GM19438 (cell line): ENCODE results near the gene TMEM164.

Experiments
- ATAC-seq: cut with Tn5 transposase; IDR thresholded peaks from one replicate; pipeline ENCODE4 v1.9.1; 2021; ENCODE audit warnings: low read depth; ENCODE audit not compliant: unreplicated experiment

Gene TMEM164

DNA sequence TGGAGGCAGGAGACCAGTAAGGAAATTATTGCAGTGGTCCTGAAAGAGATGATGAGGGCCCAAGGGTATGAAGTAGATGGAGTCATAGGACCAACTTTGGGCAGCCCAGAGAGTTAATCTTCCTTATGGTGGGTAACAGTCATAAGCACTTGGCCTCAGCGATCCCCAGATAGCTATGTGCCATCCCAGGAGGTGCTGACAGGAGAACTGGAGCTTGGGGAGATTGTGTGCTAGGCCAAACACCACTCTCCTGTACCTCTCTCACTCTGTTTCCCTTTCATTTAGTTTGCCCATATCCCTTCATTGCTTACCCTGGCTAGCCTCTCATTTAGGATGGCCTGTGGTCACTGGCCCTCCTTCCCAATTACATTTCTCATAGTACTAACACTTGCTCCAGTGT, 60.0 kb downstream of the TMEM164 start:
- no peak for ATAC-seq

DNA sequence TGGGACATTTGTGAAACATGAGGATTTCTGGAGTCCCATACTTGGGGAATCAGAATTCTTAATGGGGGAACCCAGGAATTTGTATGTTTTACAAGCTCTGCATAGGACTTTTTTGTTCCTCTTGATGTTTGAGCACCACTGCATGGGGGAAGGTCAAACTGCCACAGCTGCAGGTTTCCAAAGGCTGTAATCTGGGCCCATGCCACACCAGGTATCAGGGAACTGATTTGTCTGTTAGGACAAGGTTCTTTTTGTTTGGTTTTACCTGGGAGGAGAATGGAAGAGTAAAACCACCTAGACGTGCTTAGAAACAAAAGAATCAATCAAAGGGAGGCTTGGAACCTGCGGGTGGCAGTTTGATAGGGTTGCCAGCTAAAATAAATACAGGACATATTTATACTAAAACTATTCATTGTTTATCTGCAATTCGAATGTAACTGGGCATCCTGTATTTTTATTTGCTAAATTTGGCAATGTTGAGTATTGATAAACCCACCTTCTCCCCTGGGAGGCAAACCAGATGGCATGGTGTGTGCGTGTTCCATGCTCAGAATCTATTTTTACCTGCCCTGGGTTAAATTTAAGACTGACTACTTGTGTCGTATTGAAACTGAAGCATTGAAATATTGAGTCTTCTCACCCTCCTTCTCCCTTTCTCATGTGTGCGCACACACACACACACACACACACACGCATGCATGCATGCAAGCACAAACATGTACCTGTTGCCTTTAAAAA, 63.7 kb downstream of the TMEM164 start:
- ATAC-seq: no peak

DNA sequence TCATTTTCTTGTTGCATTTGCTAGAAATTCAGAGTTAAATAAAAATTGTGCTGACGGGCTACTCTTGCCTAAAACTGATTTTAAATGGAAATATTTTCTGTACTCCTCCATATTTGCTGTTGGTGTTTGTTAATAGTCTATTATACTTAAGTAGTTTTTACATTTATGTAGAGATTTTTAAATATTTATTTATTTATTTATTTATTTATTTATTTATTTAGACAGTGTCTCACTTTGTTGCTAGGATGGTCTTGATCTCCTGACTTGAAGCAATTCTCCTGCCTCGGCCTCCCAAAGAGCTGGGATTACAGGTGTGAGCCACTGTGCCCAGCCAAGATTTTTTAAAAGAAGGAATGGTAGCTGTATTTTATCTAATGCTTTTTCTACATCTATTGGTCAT, 68.1 kb downstream of the TMEM164 start:
- ATAC-seq: no peak

DNA sequence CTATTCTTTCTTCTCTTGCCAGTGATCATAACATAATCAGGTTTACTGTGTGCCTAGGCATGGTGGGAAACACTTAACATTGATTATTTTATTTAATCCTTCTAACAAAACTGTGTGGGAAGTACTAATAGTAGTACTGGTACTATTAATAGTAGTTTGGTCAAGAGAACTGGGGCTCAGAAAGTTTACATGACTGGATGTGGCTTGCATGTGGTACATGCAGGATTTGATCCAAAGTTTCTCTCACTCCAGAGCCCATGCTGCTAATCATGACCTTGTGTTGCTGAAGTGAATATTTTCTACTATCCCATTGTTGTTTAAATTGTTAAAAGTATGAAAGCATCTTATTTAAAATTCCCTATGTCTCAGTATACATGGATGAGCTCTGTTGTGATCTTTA, 78.4 kb downstream of the TMEM164 start:
- ATAC-seq: no peak

DNA sequence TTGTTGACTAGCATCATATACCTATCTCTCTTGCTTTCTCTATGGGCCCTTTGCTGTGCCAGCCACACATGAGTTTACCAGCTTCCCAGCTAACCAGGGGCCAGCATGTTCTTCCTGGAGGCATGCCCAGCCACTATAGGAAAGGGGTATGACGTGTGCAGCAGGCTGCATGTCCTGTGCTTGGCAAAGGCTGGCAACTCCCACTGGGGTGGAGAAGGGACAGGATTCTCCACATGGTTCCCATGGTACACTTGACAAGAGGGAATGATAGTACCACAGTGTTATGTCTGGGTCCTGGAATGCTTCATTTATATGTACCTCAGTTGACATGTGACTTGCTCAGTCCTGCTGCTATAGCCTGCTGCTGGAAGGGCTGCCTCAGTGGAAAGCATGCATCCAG, 78.8 kb downstream of the TMEM164 start:
- ATAC-seq: no peak

DNA sequence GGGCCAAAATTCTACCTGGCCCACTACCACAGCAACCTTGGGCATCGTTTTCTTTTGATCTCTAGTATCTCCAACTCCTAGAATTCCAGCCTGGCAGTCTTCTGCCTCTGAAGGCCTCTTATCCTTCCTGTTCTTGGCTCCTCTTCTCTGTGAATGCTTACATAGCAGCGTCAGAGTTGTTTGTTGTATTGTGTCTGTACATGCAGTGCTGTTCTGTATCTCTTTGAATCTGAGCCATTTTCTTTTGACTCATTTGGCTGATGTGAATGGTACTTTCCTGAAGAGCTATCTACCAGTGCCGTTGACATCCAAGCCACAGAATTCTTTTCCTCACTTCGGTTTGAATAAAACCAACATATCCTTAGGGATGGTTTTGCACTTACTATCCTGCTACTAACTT, 79.2 kb downstream of the TMEM164 start:
- ATAC-seq: no peak

DNA sequence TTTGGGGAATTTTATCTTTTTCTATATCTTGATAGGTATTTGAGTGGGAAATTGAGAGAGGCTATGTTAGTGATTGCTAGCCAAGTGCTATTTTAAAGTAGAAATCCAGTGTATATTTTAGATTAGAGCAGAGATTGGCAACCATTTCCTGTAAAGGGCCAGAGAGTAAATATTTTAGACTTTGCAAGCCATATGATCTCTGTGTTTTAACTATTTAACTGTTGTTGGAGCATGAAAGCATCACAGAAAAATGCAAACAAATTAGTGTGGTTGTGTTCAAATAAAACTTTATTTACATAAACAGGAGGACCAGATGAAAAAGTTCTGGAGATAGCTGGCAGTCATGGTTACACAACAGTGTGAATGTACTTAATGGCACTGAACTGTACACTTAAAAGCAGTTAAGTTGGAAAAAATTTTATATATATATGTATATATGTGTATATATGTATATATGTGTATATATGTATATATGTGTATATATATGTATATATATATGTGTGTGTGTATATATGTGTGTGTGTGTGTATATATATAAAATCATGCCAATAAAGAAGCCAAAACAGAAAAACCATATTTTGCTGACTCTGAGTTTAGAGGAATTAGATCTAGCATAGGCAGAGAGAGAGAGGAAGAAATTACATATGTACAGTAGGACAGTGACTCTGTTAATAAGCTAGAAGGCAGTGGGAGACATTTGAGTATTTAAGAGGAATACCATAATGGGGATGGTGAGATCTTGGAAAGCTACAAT, 83.4 kb downstream of the TMEM164 start:
- ATAC-seq: no peak

DNA sequence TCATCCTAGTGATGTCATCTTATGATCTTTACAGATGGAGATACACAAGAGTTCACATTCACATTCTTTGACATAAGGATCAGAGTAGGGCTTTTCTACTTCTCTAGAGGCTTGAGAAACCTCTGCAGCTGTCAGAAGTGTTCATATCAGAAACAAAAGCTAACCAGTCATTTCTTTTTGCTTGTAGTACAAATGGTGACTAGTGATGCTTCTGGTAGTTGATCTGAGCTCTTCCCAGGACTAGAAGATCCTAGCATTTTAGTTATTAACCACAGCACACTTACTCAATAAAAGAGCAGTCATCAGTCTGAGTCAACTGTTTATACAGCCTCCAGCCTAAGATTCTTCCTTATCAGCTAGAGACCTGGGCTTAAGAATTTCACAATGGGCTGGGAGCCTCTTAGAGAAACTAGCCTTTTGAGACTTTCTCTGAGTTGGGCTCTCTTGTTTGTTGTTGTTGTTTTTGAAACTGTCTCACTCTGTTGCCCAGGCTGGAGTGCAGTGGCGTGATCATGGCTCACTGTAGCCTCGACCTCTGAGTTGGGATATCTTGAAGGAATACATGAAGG, 84.1 kb downstream of the TMEM164 start:
- ATAC-seq: no peak

DNA sequence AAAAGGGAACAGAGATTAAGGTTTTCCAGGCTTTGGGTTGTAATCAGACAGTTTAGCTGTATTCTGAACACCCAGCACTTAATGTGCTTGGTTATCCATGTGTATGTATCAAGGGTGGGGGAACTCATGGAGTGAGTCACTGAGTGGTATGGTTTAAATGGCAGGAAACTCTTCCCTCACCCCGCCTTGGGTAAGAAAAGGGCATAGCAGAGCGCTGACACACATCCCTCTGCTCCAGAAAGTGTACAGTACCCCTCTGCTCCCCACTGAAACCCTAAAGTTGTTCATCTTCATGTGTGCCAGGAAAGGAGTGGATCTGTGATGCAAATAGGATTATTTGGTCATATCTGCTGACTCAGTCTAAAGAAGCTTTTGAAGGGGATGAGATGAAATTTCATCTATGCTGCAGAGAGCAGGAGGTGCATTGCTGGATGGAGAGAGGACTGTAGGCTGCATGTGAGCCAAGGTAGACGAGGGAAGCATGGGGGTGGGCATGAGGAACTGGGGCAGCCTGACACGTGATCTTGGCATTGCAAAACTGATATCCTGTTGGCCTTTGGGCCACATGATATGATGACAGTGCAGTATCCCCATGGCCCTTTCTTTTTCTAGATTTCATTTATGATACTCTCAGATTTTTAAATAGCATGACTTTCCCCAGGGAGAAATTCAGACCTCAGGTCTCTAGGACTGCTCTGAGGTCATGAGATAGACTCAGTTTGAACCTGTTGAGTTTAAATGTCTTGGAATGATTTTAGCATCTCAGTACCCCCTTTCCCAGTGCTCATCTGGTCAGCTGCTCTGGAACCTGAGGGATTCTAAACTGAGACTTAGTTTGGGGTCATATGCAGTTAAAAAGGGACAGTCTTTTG, 84.8 kb downstream of the TMEM164 start:
- no peak for ATAC-seq

DNA sequence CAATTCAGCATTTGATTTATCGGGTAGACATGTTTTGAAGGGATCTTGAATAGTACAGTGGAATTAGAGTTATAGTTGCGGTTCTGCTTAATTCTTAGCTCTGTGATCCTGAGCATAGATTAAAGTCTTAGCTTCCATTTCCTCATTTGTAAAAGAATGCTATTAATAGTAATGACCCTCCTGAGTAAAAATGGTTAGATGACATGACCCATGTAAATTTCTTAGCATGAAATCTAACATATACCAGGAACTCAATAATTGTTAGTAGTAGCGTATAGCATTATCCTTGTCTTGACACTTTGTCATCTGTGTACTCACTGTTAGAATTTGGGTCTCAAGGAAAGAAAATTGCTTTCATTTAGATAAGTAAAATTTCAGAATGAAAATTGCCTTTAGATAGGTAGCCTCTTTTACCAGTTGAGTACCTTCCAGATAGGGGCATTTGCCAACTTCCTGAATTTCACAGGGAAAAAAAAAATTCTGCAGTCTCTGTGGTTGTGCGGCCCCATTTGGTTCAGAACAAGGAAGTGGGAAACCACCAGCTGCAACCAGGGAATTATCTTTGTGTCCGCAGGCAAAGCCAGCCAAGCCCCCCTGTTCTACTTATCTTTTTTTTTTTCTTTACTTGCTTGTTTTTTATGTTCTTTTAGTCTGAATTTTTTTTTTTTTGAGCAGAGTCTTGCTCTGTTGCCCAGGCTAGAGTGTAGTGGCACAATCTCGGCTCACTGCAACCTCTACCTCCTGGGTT, 86.9 kb downstream of the TMEM164 start:
- no peak for ATAC-seq

DNA sequence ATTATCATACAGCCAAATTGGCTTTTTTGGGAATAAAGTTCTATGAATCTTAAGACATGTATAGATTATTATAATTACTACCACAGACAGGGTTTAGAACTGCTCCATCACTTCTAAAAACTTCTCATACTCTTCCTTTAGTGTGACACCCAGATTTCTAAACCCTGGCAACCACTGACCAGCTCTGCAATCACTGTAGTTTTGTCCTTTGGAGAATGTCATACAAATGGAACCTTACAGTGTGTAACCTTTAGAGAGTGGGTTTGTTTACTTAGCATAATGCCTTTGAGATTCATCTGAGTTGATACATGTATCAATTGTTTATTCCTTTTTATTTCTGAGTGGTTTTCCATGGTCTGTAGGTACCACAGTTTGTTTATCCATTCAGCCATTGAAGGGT, 95.0 kb downstream of the TMEM164 start:
- ATAC-seq: no peak

DNA sequence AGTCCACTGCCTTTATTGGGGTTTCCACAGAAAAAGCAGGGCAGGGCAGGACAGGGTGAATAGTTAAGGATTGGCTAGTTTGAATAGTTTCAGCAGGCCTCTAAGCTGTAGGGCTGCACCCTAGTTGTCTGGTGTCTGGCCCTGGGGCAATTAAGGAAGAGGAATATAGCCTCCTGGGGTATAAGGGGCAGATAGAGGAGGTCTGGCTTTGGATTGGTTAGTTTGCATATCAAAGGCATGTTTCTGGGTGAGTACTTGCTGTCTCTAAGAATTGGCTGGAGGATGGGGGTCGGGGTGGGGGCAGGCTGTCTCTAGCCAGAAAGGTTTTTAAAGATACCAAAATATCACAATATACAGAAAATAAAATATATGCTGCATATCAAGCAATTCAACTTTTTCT, 100.4 kb downstream of the TMEM164 start:
- ATAC-seq: no peak

DNA sequence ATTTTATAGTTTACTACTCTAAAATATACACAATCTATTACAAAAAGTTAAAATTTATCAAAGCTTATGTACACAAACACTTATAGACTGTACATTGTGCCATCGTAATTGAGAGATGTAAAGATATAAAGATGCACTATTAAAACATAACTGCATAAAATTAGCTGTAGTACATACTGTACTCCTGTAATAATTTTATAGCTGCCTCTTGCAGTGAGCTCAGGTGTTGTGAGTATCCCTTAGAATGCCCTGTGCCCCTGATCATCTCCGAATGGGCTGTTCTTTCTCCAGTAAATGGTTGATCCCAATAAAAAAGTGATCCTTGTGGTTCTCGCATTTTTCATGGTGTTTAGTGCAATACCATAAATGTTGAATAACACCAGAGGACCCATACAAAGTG, 101.2 kb downstream of the TMEM164 start:
- ATAC-seq: no peak

DNA sequence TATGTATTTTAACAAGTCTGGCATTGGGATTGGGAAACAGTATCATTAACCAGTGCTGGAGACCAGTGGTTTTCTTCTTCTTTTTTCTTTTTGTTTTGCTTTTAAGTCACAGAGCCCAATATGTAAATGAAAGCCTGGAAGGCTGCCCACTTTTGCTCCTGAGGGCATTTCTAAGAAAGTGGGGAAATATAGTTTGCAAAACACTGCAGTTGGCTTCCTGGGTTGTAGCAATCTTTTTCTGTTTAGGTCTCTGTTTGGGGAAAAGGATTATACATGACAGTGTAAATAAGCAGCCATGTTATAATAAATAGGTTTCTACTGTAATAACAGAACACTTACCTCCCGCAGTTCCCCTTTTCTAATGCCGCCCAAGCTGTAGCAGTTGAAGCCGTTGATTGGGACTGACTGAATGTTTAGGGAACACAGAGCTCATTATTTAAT, 105.5 kb downstream of the TMEM164 start:
- ATAC-seq: no peak

DNA sequence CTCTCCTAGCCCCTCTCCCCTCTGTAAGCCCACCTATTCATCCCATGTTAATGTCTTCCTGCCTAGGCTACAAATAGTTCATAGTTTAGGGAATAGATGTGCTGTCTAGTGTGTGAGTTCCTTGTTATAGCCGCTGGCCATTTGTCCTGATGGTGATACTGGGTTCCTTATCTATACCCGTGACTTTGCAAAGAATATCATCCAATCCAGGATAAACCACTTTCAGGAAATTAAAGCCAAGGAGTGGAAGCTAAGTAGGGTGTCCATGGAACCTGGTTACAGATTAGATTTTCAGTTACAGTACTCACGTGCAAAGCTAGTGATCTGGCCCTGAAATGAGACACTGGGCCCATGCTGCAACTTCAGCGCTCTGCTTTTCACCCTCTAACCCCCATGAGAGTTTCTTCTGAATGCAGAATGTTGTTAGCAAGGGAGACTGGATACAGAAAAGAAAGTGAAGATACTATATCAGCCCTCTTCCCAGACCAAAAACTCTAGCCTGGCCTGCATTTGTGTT, 111.4 kb downstream of the TMEM164 start:
- no peak for ATAC-seq

DNA sequence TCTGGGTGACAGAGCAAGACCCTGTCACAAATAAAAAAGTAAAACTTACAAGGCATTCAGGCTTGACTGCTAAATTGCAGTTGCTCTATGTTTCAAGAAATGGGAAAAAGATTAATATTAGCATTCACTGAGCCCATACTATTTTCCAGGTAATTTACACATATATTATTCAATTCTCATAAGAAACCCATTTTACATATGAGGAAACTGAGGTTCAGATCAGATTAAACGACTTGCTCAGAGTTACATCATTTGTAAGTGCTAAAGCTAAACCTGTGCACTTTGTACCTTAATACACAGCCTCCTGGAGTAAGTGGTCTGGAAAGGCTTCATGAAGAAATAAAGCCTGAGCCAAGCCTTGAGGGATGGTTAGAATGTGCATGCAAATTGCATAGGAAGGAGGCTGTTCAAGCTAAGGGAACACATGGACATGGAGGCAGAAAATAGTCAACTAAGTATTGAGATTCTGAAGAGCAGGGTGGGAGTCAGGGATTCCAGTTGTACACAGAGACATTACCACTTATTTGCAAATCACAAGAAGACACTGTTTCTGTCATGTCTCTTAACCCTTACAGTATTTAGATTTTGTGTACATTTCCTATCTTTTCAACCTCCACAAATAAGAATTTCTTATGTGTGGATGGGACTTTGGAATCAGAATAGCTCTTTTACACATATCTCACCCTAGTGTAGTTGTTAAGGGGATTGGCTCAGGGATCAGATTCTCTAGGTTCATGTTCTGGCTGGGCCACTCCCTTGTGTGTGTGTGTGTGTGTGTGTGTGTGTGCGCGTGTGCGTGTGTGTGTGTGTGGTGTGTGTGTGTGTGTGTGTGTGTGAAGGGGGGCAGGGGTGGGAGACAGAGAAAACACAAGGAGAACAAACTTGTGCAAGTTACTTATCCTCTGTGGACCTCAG, 113.4 kb downstream of the TMEM164 start:
- ATAC-seq: no peak

DNA sequence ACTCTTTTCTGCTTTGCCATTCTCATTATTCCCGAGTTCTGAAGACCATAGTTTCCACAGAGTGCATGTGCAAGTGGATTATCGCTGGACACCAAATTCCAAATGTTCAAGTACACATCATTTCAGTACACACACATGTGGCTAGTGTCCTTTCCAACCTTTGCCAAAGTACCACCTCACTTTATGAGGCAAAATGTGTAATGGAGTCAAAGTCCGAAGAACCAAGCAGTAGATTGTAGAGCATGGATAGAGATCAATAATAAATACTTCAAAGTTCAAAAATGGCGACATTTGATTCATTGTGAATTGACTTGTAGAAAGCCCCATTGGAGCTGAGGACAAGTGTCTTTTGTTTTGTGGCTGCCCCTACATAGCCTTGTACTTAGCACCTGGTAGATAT, 115.6 kb downstream of the TMEM164 start:
- ATAC-seq: no peak

DNA sequence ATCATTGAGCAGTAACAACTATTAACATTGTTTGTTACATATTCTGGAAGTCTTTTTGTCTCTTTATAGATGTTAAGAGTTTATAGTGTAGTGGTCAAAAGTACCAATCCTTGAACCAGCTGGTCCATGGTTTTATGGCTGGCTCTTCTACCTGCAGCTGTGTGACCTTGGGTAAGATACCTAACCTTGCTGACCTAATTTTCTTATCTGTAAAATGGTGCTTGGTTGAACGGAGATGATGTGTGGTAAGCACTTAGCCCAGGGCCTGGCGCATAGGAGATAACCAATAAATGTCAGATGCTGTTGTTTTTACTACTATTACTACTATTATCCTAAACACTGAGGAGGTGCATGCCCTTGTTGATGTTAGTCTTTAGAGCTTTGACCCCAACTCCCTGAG, 116.6 kb downstream of the TMEM164 start:
- no peak for ATAC-seq

DNA sequence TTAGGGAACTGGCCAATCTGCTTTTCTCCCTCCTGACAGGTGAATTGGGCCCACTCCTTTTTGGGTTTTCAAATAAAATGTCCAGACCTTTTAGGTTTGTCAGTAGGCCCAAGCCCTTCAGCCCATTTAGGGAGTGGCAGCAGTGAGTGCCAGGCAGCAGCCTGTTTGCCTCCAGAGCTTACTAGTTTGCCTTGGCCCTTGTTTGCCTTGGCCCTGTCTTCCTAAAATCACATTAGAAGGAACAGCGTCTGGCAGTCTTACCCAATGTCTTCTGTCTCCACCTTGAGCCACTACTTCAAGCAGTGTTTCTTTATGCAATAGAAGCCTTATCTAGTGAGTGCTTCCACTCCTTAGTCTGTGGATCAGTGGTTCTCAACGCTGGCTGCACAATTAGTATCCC, 117.1 kb downstream of the TMEM164 start:
- no peak for ATAC-seq
